NCI-H345 (cell line): Measurements from ENCODE around the gene XYLT2.

Experiments used
- DNase-seq: peaks from one replicate; lab custom pipeline; 2025; lab: John Stamatoyannopoulos, UW

The XYLT2 gene

GRCh38 chr17:50348522-50349242 lies 2.8 kb downstream of the XYLT2 start:
- DNase-seq, result no peak

- DNase-seq, result no peak
Observed at GRCh38 chr17:50349243-50349600, 3.3 kb downstream of the XYLT2 start.

- no peak for DNase-seq
Observed at GRCh38 chr17:50350733-50351132, 4.8 kb downstream of the XYLT2 start.

- no peak for DNase-seq
Observed at GRCh38 chr17:50352072-50352692, 6.3 kb downstream of the XYLT2 start.

GRCh38 chr17:50352693-50353599 lies 7.0 kb downstream of the XYLT2 start:
- DNase-seq, result no peak

- DNase-seq, result no peak
Observed at GRCh38 chr17:50353600-50354195, 7.8 kb downstream of the XYLT2 start.

GRCh38 chr17:50354198-50354597 lies 8.3 kb downstream of the XYLT2 start:
- DNase-seq, result no peak

GRCh38 chr17:50354776-50355175 lies 8.8 kb downstream of the XYLT2 start:
- no peak for DNase-seq

GRCh38 chr17:50355336-50355700 lies 9.4 kb downstream of the XYLT2 start:
- no peak for DNase-seq

- DNase-seq, result no peak
Observed at GRCh38 chr17:50355701-50356341, 9.9 kb downstream of the XYLT2 start.

GRCh38 chr17:50356418-50356817 lies 10.5 kb downstream of the XYLT2 start:
- DNase-seq, result no peak

- DNase-seq, result no peak
Observed at GRCh38 chr17:50356892-50357510, 11.1 kb downstream of the XYLT2 start.

GRCh38 chr17:50358177-50358576 lies 12.3 kb downstream of the XYLT2 start:
- DNase-seq, result no peak

- DNase-seq, result no peak
Observed at GRCh38 chr17:50359005-50359699, 13.2 kb downstream of the XYLT2 start.

GRCh38 chr17:50359998-50360461 lies 14.1 kb downstream of the XYLT2 start:
- no peak for DNase-seq

- no peak for DNase-seq
Observed at GRCh38 chr17:50360486-50361115, 14.7 kb downstream of the XYLT2 start.

- peak; percentile 25 for DNase-seq
Observed at GRCh38 chr17:50361561-50362480, 15.9 kb downstream of the XYLT2 start.

- DNase-seq, result no peak
Observed at GRCh38 chr17:50362661-50363060, 16.7 kb downstream of the XYLT2 start.
